Hypothalamus (tissue), 51 donors: ENCODE measurements around the gene PDHB.
"Not testable (repeated sequence)": the region's sequence is repeated elsewhere in the genome, so short reads cannot be mapped to it uniquely, and the experiment has no call there.

Source experiments
- DNase-seq, 51 donors: peaks; one replicate each; lab custom pipeline; 2025; lab: John Stamatoyannopoulos, UW

Gene PDHB

GRCh38 chr3:58440996-58441355 is 7.3 kb upstream of the PDHB start:
- DNase-seq, result not testable (repeated sequence)

GRCh38 chr3:58437276-58437675 is 3.6 kb upstream of the PDHB start:
- not testable (repeated sequence) for DNase-seq

GRCh38 chr3:58434990-58435389 is 1.4 kb upstream of the PDHB start:
- DNase-seq, result no peak

GRCh38 chr3:58434511-58434910 is 879 bp upstream of the PDHB start:
- DNase-seq, result no peak

- no peak for DNase-seq
Observed at GRCh38 chr3:58434168-58434504, 504 bp upstream of the PDHB start.

GRCh38 chr3:58432905-58433304 is 727 bp downstream of the PDHB start:
- DNase-seq, result no peak

- DNase-seq, result no peak
Observed at GRCh38 chr3:58429657-58430056, 4.0 kb downstream of the PDHB start.

- DNase-seq, result no peak
Observed at GRCh38 chr3:58427661-58428361, 5.8 kb downstream of the PDHB start.

GRCh38 chr3:58425782-58426181 is 7.8 kb downstream of the PDHB start:
- no peak for DNase-seq

- DNase-seq, result no peak
Observed at GRCh38 chr3:58424613-58425012, 9.0 kb downstream of the PDHB start.

- no peak for DNase-seq
Observed at GRCh38 chr3:58422756-58423325, 10.8 kb downstream of the PDHB start.

- no peak for DNase-seq
Observed at GRCh38 chr3:58421004-58421403, 12.6 kb downstream of the PDHB start.

GRCh38 chr3:58419780-58420507 is 13.7 kb downstream of the PDHB start:
- no peak for DNase-seq

GRCh38 chr3:58418227-58418626 is 15.4 kb downstream of the PDHB start:
- no peak for DNase-seq

- DNase-seq, result no peak
Observed at GRCh38 chr3:58417075-58417474, 16.6 kb downstream of the PDHB start.

GRCh38 chr3:58416191-58416590 is 17.4 kb downstream of the PDHB start:
- no peak for DNase-seq

- peak in 15 of 51 donors; percentile 5 to 72 (median 25) for DNase-seq
Observed at GRCh38 chr3:58414538-58415197, 19.0 kb downstream of the PDHB start.

GRCh38 chr3:58411851-58412830 is 21.5 kb downstream of the PDHB start:
- no peak for DNase-seq

GRCh38 chr3:58411036-58411435 is 22.6 kb downstream of the PDHB start:
- DNase-seq, result no peak

GRCh38 chr3:58409663-58410062 is 24.0 kb downstream of the PDHB start:
- DNase-seq, result no peak
